Stimulated activated CD8-positive, alpha-beta memory T cell treated with anti-CD3 and anti-CD28 coated beads, Interleukin-15, amount 100 ng/mL, for 4 hours (primary cell): Measurements from ENCODE around the gene TRIM65.

Experiments used
- DNase-seq, 2 donors: peaks; one replicate each; pipeline ENCODE4 v3.0.0-alpha.2; 2020; ENCODE audit warnings: low read depth in 2 of 2

The TRIM65 gene

DNA sequence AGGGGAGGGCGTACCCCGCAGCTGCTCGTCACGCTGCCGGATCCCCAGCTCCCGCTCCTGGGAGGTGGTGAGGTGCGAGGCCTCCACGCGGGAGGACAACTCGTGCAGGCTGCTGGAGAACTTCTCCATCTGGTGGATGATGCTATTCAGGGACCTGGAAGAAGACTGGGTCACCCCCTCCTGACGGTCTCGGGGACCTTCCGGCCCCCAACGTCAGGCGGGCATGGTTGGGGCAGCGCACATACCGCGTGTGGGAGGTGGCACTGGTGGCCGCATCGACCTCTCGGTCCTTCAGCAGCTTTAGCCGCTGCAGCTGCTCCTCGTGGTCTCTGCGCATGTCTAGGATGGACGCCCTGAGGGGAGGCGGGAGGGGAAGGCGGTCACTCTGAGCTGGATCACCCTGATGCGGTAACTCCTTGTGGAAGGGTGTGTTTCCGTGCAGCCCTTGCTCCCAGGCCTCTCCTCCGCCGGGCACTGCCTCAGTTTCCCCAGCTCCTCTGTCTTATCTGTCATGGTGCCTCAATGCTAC lies 21.2 kb upstream of the TRIM65 start:
- DNase-seq: no peak

DNA sequence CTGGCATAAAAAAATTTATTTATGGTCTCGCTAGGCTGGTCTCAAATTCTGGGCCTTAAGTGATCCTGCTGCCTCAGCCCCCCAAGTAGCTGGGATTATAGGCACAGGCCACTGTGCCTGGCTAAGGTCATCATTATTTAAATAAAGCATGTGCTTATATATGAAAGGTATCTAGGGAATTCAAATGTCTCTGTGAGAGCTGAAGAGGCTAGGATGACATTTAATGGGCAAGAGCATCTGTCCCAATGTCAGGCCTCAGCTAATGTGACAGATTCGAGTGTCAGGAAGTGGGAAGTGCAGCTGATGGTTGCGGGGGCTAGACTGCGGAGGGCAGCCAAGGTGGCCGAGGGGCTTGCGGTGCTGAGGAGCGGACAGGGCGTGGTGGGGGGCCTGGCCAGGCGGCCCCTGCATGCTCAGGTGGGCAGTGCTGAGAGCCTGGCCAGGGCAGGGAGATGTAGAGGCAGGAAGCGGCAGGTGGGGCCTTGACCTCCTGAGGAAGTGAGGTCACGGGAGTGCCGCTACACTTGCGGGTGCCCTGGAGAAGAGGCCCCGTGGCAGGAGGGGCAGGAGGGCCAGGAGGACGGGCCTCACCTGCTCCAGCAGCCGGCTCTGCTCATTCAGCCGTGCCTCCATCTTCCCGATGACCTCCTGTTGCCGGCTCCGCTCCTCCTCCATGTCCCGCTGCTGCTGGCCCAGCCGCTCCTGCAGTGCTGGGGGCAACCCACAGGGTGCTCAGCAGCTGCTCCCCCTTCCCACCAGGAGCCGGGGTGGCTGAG lies 20.6 kb upstream of the TRIM65 start:
- no peak for DNase-seq

DNA sequence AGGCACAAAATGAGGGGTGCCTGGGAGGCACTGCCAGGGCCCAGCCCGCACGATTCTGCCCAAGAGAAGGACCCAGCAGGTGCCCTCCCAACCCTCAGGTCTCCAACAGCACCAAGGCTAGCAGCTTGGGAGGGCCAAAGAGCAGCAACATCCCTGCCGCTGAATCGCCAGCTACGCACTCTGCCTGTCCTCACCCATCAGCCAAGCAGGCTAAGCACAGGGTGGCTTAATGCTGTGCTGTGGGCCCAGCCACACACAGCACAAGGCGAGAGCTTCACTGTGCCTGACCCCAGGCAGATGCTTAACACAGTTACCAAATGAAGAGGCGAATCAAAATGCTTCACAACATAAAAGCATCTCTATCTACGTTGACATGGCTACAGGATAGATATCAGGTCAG lies 18.5 kb upstream of the TRIM65 start:
- DNase-seq: no peak

DNA sequence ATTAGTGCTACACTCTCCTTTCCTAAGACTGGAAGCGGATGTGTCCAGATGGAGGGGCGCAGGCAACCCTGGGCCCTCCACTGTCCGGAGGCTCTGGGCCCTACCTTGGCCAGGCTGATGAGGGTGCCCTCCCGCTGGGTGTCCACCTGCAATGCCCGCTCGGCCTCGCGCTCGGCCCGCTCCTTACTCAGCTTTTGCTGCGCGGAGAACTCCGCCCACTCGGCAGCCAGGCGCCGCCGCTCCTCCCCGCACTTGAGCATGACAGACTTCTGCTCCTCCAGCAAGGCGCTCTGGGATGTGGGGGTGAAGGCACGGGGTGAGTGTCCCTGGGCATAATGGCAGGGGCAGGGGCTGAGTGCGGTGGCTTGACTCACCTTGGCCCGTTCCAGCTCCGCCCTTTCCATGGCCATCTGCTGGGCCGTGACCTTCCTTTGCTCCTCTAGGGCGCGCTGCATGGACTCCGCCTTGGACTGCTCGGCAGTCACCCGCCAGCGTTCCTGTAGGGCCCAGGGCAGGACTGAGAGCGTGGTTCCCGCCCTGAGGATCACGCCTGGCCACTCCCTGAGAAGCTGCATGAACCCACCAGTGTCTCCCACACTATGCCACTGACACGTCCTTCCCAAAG lies 18.0 kb upstream of the TRIM65 start:
- no peak for DNase-seq

DNA sequence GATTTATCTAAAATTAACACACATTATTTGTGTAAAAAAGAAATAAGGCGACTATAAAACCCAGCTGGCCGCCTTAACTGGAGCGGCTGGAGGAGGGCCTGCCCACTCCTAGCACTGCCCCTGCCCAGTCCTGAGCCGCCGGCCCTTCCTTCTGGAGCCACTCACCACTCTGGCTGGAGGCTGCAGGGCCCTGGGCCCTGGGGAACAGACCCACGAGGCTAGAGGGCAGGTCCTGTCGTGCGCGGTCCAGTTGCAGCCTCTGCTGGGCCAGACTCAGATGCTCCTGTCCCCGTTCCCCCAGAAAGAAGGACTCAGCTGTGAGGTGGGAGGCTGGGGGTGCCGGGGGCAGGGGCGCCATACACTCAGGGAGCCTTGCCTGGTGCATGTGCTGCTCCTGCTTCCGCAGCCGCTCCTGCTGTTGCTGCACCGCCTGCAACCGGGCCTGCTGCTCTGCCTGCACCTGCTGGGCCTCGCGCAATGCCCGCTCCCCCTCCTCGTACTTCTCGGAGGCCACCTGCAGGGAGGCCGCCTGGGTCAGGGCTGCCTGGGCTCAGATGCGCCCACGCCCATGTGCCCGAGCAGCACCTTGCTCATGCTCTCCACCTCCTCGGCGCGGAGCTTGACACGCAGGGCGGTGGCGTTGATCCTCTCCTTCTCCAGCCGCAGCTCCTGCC lies 16.9 kb upstream of the TRIM65 start:
- no peak for DNase-seq

DNA sequence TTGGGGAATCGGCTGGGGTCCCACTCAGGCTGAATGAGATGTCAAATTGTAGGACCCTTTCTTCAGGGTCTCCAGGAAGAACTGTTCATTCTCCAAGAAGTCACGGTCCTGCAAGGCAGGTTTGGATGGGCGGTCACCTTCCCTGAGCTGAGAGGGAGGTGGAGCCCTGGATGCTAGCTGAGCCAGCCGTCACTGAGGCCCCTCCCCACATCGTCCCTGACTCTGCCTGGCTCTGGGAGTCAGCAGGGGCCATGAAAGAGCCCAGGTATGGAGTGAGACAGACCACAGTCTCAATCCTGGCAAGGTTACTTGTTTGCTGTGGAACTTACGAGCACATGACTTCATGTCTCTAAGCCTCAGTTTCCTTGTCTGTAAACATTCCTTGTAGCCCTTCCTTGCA lies 13.9 kb upstream of the TRIM65 start:
- DNase-seq: no peak

DNA sequence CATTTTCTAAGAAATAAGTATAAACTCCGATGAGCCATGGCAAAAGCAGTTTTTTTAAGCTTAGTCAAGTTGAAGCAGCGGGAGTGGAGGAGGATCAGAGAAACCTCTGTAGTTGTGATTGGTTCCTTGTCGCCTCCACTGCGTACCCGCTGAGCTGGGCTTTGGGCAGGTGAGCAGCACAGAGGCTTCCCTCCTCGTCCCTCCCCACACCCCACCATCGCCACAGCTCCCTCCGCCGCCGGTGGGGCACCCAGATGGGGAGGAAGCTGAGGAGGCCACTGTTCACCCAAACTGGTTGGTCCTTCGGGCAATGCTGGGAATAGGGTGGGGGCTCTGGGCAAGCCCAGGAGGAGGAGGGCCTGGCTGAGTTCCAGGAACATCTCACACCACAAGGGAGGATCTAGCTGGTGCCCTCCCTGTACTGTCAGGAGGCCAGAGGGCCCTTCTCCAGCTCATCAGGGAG lies 13.1 kb upstream of the TRIM65 start:
- no peak for DNase-seq

DNA sequence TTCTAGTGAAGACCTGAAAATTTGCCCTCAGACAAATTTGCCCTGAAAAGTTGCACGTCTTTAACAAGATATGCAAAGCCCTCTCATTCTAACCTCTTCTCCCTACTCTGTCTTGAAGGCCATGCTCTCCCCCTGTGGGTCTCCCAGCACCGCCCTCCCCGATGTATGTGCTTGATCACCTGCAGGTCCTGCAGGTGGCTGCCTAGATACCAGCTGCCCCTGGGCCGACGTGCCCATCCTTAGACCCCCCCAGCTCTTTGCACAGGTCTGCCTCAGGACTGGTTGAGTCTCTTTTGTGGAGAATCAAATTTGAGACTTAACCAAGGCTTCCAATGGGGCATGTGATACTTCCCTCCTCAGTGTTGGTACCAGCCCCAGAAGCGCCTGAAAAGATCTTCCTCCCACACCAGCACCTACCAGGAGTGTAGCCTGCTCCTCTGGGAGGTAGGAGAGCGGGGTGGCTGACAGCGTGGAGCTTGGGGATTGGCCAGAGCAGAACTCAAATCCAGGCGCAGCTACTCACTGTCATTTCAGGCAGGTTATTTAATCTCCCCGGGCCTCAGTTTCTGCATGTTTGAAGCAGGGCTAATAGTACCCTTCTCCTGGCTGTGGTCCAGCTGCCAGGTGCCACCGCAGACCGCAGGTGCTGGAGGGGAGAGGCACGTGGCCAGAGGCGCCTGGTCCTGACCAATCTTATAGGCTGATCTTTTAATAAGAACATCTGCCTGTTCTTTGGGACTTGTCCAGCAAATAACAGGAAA lies 12.5 kb upstream of the TRIM65 start:
- DNase-seq: no peak

DNA sequence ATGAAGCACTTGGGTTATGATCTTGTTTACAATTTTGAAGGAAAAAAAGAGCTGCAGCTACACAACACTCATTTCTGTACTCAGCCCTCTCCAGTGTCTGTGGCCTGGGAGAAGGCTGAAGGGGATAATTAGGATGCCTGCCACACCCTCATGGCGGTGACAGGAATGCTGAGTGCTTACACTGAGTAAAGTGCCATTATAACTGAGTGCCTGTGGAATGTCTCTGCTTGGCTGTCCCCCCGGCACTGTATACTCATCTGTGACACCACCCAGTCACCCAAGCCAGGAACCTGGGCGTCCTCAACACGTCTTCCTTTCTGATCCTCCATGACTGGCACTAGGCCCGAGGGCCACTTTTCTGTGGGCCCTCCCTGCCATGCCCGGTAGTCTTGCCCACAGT lies 11.4 kb upstream of the TRIM65 start:
- DNase-seq: no peak

DNA sequence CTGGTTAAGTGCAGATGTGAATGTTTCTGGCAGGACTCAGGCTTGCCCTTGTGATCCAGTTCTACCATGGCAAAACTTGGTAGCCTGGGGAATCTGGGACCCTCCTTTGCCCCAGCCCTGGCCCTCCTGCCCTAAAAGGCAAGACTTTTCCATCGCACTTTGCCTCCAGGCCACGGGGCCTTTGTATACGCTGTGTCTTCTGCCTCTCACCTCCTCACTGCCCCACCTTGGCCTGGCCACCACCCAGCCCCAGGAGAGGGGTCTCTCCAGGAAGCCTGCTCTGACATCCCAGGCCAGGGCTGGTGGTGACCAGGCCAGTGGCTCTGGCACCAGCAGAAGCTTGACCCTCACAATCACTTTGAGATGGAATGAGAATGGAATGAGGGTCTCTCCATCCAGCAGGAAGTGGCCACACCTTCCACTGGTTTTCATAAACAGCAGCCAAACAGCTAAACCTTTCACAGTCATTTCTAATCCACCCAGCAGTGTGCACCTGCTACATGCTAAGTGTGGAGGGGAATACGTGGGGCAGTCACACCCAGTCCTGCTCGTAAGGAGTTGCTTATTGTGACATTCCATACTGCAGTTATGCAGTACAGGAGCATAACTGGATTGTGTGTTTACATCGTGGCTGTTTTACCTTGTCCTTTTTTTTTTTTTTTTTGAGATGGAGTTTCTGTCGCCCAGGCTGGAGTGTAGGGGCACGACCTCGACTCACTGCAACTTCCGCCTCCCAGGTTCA lies 9.6 kb upstream of the TRIM65 start:
- no peak for DNase-seq

DNA sequence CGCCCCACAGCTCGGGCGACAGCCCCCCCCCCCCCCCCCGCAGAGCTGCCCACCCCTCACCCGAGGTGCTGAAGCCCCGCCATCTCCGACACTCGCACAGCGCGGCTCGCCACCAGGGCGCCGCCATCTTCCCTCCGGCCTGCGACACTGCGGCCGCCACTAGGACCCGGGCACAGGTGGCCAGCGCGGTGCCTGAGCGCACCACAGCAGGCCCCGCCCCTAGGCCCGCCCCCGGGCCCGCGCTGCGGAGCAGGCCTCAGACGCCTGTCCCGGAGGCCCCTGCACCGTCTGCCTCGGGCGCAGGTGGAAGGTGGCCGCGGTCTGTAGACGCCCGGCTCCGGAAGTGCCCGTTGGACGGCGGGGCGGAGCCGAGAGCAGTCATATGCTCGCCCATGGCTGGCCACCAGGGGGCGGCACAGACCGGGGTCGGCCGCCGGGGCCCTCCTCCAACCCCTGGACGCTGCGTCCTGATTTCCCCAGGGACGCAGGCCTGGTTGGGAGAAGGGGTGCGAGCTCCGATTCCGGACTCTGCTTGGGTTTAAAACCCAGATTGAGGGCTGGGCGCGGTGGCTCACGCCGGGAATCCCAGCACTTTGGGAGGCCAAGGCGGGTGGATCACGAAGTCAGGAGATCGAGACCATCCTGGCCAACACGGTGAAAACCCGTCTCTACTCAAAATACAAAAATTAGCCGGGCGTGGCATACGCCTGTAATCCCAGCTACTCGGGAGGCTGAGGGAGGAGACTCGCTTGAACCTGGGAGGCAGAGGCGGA lies 8.2 kb upstream of the TRIM65 start, which contains the start of gene MRPL38:
MRPL38 (minus strand) TSS at position 136 of the 773 bp plus-strand sequence; CDS start at position 127, 9 bp downstream.
- peak; percentile 80 to 90 for DNase-seq

DNA sequence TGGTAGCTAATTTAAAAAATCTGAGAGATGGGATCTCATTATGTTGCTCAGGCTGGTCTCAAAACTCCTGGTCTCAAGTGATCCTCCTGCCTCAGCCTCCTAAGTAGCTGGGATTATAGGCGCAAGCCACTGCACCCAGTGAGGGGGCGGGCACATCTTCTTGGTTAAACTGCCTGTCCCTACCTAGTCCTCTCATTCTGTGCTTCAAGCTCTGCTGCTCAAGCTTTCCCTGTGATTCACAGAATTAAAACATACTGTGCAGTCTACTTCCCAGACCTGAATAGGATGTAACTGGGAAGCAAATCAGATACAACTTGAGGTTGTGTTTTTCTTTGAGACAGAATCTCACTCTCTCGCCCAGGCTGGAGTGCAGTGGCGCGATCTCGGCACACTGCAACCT lies 5.7 kb upstream of the TRIM65 start:
- no peak for DNase-seq

DNA sequence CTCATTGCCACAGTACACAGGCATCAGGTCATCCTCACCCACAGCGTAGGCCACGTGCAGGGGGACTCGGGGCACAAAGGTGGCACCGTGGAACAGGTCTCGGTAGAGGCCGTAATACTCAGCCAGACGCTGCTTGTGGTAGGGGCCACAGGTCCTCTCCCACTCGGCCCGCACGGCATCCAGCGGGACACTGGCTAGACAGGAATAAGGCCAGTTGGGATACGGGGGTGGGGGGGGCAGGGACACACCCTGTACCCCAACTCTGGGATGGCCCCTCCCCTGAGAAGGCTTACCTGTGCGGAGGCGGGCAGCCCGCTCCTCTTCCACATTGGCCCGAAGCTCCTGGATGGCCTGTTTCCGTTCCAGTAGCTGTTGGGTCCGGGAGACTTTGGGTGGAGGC lies 5.0 kb upstream of the TRIM65 start:
- DNase-seq: no peak

DNA sequence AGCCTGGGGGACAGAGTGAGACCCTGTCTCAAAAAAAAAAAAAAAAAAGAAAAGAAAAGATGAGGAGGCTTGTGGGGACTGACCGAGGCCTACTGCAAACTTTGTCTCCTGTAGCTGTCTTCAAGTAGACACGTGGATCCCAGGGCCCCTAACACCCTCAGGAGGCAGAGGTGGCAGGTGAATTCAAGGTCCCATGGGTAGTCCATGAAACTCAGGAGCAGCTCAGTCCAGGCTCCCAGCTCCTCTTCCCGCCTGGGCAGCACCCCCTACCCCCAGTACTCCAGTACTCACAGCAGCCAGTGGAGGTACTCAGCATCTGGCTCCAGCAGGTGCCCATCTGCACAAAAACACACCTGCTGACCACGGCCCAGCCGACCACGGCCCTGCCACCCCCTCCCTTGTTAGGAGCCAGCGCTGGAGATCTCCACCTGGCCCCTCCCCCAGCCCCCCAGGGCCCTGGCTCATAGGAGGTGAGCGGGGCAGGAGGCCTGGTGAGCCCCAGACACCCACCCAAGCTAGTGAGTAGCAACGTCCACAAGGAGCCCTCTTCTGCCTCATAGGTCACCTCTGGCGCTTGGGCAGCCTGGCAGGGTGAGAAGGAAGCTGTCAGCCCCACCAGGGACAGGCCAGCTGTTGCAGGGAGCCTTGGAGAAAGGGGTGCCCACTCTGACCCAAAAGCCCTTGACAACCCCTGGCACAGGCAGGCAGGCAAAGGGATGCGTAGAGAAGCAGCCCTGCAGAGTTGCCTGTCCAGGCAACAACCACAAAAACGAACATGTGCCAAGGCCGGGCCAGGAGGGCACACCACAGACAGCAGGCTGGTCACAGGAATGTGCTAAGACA lies 4.2 kb upstream of the TRIM65 start:
- no peak for DNase-seq

DNA sequence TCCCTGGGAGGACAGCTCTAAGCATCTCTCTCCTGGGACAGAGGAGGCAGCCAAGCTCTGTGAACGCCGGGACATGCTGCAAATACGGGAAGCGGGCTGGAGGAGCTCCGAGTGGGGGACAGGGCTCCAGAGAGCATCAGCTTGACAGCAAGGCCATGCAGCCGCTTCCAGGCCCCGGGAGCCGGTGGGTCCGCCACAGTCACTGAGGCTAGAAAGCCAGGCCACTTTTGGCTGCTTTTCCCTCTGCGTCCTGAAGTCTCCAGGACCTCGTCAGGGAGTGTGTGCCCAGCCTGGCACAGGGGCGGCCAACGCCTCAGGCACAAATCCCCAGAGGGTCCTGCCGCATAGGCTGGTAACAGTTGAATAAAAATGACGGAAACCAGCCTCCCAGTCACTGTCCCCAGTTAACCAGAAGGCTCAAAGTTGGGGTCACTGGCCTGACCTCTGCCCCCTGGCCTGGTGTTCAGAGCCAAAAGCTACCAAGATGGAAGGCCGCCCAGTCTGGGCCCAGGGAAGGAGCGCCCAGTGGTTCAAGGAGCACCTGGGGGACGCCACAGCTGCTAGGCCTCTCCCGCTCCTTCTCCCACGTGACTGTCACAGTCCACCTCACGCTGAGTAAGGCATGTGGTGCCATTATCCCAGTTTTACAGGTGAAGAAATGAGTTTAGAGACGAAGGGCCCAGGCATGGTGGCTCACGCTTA lies 3.2 kb upstream of the TRIM65 start:
- DNase-seq: no peak

DNA sequence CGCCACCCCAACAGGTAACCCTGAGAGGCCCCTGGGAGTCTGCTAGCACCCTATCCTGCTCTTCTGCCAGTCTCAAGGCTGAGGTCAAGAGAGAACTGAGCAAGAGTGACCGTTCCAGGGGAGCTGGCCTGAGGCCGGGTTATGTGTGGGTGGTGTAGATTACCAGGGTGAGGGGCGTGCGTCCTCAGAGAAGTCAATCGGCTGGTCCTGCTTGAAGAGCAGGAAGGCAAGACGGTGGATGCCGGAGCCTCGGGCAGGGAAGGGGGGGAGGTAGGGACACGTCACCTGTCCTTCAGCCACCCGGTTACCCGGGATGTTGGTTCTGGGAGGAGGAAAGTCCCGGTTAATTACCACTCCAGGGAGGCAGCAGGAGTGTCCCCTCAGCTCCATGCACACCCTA lies 2.6 kb upstream of the TRIM65 start:
- no peak for DNase-seq

DNA sequence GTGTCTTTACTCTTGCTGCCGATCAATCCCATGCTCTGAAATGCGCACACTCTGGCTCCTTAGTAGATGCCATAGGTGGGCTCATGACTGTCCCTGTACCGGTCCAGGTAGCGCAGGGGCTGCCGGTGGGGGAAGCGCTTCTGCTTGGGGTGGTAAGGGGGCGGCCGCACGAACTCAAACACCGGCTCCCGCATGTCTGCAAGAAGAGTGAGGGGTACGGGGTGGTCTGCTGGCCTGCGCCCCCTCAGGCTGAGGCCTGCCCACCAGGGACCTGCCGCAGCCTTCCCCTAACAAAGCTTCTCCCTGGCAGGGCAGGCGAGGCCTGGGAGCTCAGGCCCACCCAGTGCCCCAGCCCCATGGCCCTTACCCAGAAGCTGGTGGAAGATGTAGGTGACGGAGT lies 2.0 kb upstream of the TRIM65 start:
- DNase-seq: no peak

DNA sequence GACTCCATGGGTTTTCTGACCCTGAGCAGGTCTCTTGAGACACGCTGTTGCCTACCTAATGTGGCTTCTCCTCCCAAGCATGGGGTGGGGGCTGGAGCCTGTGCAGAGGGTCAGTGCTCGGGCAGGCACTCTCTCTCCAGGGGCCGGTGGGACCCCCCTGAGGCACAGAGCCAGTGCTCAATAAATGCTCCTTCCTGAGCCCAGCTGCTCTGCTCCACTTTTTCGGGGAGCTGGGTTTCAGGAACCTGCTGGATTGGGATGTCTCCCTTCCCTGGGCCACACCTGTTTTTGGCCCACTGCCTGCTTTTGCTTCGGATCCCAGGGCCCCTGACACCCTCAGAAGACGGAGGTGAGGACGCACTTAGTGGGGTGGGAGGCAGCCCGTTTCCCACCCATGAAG lies 1.3 kb upstream of the TRIM65 start:
- no peak for DNase-seq
